ENCODE results near the gene RIMBP2. TPM values are rescaled to one million over a fixed set of nuclear protein-coding genes. Genes with fewer than 3 reads are reported as not detected.

Gene RIMBP2
- total and polyA plus RNA-seq, 9 of the 15 experiments (the other 6 are each of a cell fraction or from before 2014, with no cell fraction given) = not detected

DNA sequence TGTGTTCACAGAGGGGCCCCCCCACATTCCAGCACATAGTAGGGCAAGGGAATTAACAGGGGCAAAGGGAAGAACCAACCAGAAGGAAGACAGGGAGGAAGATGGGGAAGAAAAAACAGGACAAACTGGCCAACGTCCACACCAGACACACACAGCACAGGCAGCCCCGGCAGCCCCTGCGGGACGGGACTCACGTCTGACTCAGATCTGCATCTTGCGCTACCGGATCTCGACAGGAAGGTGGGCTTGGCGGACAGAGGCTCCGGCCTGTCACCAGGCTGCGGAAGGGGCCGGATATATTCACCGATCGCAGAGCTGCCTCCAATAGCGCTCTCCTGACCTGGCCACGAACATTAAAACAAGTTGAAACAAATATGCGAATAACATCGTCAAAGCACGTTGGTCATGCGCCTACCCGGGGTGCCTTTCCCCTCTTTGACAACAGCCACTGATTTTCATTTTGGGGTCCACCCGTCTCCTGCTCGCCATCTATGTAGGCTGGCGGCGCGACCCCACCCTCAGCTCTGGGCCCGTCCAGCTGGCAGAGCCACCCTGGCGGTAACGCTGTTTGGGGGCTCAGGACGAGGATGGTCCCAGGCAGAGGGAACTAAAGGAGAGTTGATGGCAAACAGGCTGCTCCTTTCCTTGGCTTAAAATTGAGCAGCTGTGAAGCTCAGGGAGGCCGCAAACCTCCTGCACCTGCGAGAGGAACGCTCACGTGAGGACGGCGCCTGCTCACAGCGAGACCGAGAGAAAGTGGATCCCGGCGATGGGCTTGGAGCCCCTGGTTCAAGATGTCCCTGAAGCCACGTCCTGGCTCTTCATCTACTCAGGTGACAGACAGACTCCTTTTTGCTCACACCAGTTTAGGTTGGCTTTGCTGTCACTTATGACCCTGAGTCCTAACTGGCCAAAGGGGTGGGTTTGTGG lies 264.8 kb downstream of the RIMBP2 start:
- Histone ChIP-seq H2AFZ (ENCODE audit: low read depth, low read length) (no peak overlapping the region), H3K27me3 (ENCODE audit: control insufficient read depth in 2 of 2, insufficient read depth in 2 of 2, low read length in 2 of 2) (peaks cover 16 to 99% of the 10 kb centered on the region in 2 experiments; a peak in 4 of 5 replicates), H3K79me2 (ENCODE audit: control insufficient read depth, insufficient read depth, low read length) (no peaks in the 10 kb centered on the region), H3K9me1 (ENCODE audit: control insufficient read depth, insufficient read depth, low read length) (peaks cover 3% of the 10 kb centered on the region), H4K20me1 (replicated peaks; ENCODE audit: control insufficient read depth, insufficient read depth, low read length) (peaks cover 5% of the 10 kb centered on the region; the same call in 1 of the 2 replicates), H3K36me3 (ENCODE audit: control insufficient read depth, insufficient read depth, low read length) (no peaks in the 10 kb centered on the region), H3K27ac (ENCODE audit: extremely low read depth, low read depth, low read length) (no peak overlapping the region), H3K9ac (ENCODE audit: insufficient read depth in 1 of 2, low read depth in 2 of 2, low read length in 2 of 2) (no peak overlapping the region; a peak in 1 of 4 replicates), H3K9me3 (replicated peaks; ENCODE audit: control insufficient read depth, insufficient read depth, low read depth, low read length) (no peaks in the 10 kb centered on the region), H3K4me1 (replicated peaks in 1 of 2; ENCODE audit: control insufficient read depth in 2 of 2, insufficient read depth in 2 of 2, low read length in 2 of 2) (peaks cover 0 to 13% of the 10 kb centered on the region in 2 experiments; a peak in 2 of 5 replicates), H3K4me3 (no peak overlapping the region), H3K4me2 (ENCODE audit: insufficient read depth, low read length) (no peak overlapping the region)
- in situ Hi-C loops (cut with MboI) (no loop called here), intact Hi-C loops (cut with micrococcal nuclease) (no loop called here)
- BruUV-seq (replicated peaks) = no TSS peak
- no peak for ATAC-seq
- no peak for FAIRE-seq
- WGBS (ENCODE audit: insufficient coverage, low coverage, missing lambda C conversion rate) = 6% methylated on average over 38 of the region's 41 CpGs
- TF ChIP-seq, protein P1, sequence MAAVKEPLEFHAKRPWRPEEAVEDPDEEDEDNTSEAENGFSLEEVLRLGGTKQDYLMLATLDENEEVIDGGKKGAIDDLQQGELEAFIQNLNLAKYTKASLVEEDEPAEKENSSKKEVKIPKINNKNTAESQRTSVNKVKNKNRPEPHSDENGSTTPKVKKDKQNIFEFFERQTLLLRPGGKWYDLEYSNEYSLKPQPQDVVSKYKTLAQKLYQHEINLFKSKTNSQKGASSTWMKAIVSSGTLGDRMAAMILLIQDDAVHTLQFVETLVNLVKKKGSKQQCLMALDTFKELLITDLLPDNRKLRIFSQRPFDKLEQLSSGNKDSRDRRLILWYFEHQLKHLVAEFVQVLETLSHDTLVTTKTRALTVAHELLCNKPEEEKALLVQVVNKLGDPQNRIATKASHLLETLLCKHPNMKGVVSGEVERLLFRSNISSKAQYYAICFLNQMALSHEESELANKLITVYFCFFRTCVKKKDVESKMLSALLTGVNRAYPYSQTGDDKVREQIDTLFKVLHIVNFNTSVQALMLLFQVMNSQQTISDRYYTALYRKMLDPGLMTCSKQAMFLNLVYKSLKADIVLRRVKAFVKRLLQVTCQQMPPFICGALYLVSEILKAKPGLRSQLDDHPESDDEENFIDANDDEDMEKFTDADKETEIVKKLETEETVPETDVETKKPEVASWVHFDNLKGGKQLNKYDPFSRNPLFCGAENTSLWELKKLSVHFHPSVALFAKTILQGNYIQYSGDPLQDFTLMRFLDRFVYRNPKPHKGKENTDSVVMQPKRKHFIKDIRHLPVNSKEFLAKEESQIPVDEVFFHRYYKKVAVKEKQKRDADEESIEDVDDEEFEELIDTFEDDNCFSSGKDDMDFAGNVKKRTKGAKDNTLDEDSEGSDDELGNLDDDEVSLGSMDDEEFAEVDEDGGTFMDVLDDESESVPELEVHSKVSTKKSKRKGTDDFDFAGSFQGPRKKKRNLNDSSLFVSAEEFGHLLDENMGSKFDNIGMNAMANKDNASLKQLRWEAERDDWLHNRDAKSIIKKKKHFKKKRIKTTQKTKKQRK (IDR thresholded peaks at IDR 0.05; ENCODE audit: borderline replicate concordance, low read depth, low read length) = no peak
- TF ChIP-seq TCF3 (CRISPR knock-in tag; IDR thresholded peaks at IDR 0.05) (no peak), THRB (CRISPR knock-in tag; conservative IDR thresholded peaks at IDR 0.05) (no peak), ZKSCAN1 (IDR thresholded peaks at IDR 0.05; ENCODE audit: low read depth, low read length) (peak; percentile 40; the same call in 1 of the 2 replicates)
- DNase-seq (ENCODE audit: extremely low read depth in 1 of 4, low spot score in 3 of 4) = no peak
- ChIA-PET CTCF (ENCODE audit: low intra/inter-chr PET ratio) (no interaction called here), POLR2A (no interaction called here)

All from K562 (cell line).